ENCODE measurements around the gene HTRA3.

The HTRA3 gene

GRCh38 chr4:8323947-8324555 is 54.5 kb downstream of the HTRA3 start:
- DNase-seq (ENCODE audit: extremely low read depth, low read depth): no peak
- TF ChIP-seq CTCF (IDR thresholded peaks at IDR 0.05; ENCODE audit: low read depth, low read length): no peak

- DNase-seq (ENCODE audit: extremely low read depth, low read depth): no peak
- no peak for TF ChIP-seq CTCF (IDR thresholded peaks at IDR 0.05; ENCODE audit: low read depth, low read length)
Observed at GRCh38 chr4:8324640-8325239, 55.2 kb downstream of the HTRA3 start.

- DNase-seq (ENCODE audit: extremely low read depth, low read depth): no peak
- TF ChIP-seq CTCF (IDR thresholded peaks at IDR 0.05; ENCODE audit: low read depth, low read length): no peak
Observed at GRCh38 chr4:8325291-8325973, 55.9 kb downstream of the HTRA3 start.

GRCh38 chr4:8326206-8326605 is 56.7 kb downstream of the HTRA3 start:
- DNase-seq (ENCODE audit: extremely low read depth, low read depth): no peak
- no peak for TF ChIP-seq CTCF (IDR thresholded peaks at IDR 0.05; ENCODE audit: low read depth, low read length)

- DNase-seq (ENCODE audit: extremely low read depth, low read depth): no peak
- TF ChIP-seq CTCF (IDR thresholded peaks at IDR 0.05; ENCODE audit: low read depth, low read length): no peak
Observed at GRCh38 chr4:8328456-8328855, 58.9 kb downstream of the HTRA3 start.

- no peak for TF ChIP-seq CTCF (IDR thresholded peaks at IDR 0.05; ENCODE audit: low read depth, low read length)
- no peak for DNase-seq (ENCODE audit: extremely low read depth, low read depth)
Observed at GRCh38 chr4:8328866-8329559, 59.5 kb downstream of the HTRA3 start.

- DNase-seq (ENCODE audit: extremely low read depth, low read depth): no peak
- no peak for TF ChIP-seq CTCF (IDR thresholded peaks at IDR 0.05; ENCODE audit: low read depth, low read length)
Observed at GRCh38 chr4:8329560-8329858, 60.0 kb downstream of the HTRA3 start.
